ENCODE results near the gene FRYL.

DNA sequence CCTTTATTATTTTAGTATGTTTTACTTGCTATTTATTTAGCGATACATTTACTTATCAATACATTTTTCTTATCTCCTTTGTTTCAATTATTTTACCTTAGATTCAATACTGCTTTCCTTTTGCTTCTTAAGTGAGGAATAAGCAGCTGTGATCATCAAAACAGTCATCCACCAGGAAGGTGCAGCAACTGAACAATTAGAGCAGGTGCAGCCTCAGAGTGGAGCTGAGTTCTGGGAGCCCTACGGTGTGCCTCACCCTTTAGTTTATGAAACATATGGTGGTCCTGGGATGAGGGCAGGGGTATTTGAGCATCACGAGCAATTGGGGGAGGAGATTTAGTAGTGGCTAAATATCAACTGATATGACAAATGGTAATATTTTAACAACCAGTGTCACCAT lies 111.0 kb downstream of the FRYL start:
- TF ChIP-seq, protein P1, sequence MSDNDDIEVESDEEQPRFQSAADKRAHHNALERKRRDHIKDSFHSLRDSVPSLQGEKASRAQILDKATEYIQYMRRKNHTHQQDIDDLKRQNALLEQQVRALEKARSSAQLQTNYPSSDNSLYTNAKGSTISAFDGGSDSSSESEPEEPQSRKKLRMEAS (IDR thresholded peaks at IDR 0.05) = no peak
- TF ChIP-seq TAF1 (IDR thresholded peaks at IDR 0.05; ENCODE audit: low read depth) = no peak
- TF ChIP-seq, protein P2, sequence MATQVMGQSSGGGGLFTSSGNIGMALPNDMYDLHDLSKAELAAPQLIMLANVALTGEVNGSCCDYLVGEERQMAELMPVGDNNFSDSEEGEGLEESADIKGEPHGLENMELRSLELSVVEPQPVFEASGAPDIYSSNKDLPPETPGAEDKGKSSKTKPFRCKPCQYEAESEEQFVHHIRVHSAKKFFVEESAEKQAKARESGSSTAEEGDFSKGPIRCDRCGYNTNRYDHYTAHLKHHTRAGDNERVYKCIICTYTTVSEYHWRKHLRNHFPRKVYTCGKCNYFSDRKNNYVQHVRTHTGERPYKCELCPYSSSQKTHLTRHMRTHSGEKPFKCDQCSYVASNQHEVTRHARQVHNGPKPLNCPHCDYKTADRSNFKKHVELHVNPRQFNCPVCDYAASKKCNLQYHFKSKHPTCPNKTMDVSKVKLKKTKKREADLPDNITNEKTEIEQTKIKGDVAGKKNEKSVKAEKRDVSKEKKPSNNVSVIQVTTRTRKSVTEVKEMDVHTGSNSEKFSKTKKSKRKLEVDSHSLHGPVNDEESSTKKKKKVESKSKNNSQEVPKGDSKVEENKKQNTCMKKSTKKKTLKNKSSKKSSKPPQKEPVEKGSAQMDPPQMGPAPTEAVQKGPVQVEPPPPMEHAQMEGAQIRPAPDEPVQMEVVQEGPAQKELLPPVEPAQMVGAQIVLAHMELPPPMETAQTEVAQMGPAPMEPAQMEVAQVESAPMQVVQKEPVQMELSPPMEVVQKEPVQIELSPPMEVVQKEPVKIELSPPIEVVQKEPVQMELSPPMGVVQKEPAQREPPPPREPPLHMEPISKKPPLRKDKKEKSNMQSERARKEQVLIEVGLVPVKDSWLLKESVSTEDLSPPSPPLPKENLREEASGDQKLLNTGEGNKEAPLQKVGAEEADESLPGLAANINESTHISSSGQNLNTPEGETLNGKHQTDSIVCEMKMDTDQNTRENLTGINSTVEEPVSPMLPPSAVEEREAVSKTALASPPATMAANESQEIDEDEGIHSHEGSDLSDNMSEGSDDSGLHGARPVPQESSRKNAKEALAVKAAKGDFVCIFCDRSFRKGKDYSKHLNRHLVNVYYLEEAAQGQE (IDR thresholded peaks at IDR 0.05; ENCODE audit: low read depth) = no peak
- TF ChIP-seq, protein P3, sequence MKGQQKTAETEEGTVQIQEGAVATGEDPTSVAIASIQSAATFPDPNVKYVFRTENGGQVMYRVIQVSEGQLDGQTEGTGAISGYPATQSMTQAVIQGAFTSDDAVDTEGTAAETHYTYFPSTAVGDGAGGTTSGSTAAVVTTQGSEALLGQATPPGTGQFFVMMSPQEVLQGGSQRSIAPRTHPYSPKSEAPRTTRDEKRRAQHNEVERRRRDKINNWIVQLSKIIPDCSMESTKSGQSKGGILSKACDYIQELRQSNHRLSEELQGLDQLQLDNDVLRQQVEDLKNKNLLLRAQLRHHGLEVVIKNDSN (IDR thresholded peaks at IDR 0.05) = no peak
- TF ChIP-seq FOXM1 (IDR thresholded peaks at IDR 0.05; ENCODE audit: borderline replicate concordance, low read depth) = no peak
- TF ChIP-seq CEBPB (IDR thresholded peaks at IDR 0.05) = no peak
- no peak for TF ChIP-seq ZBTB7A (IDR thresholded peaks at IDR 0.05; ENCODE audit: low read depth)
